GM19035 (cell line): ENCODE data around the gene SPTBN4.
"Not testable (repeated sequence)": the region's sequence is repeated elsewhere in the genome, so short reads cannot be mapped to it uniquely, and the experiment has no call there.

Source experiments
- ATAC-seq: cut with Tn5 transposase; IDR thresholded peaks from one replicate; pipeline ENCODE4 v1.9.1; 2021; ENCODE audit not compliant: unreplicated experiment

SPTBN4 gene

GRCh38 chr19:40585241-40585981, 118.6 kb downstream of the SPTBN4 start:
- ATAC-seq = no peak

- no peak for ATAC-seq
Observed at GRCh38 chr19:40585982-40586422, 119.2 kb downstream of the SPTBN4 start.

- ATAC-seq = no peak
Observed at GRCh38 chr19:40586611-40587010, 119.8 kb downstream of the SPTBN4 start.

GRCh38 chr19:40588110-40588854, 121.5 kb downstream of the SPTBN4 start:
- no peak for ATAC-seq

- no peak for ATAC-seq
Observed at GRCh38 chr19:40588926-40589569, 122.2 kb downstream of the SPTBN4 start.

- ATAC-seq = no peak
Observed at GRCh38 chr19:40589591-40590429, 123.0 kb downstream of the SPTBN4 start.

- no peak for ATAC-seq
Observed at GRCh38 chr19:40590464-40591265, 123.9 kb downstream of the SPTBN4 start.

- not testable (repeated sequence) for ATAC-seq
Observed at GRCh38 chr19:40591724-40592123, 124.9 kb downstream of the SPTBN4 start.

GRCh38 chr19:40592170-40592569, 125.4 kb downstream of the SPTBN4 start:
- no peak for ATAC-seq

- ATAC-seq = no peak
Observed at GRCh38 chr19:40594255-40594654, 127.5 kb downstream of the SPTBN4 start.

GRCh38 chr19:40594657-40595091, 127.9 kb downstream of the SPTBN4 start:
- ATAC-seq = no peak

- no peak for ATAC-seq
Observed at GRCh38 chr19:40596608-40597328, 130.0 kb downstream of the SPTBN4 start.

- no peak for ATAC-seq
Observed at GRCh38 chr19:40597329-40597838, 130.6 kb downstream of the SPTBN4 start.

- no peak for ATAC-seq
Observed at GRCh38 chr19:40598121-40598917, 131.5 kb downstream of the SPTBN4 start.

GRCh38 chr19:40598918-40599307, 132.1 kb downstream of the SPTBN4 start:
- no peak for ATAC-seq

- no peak for ATAC-seq
Observed at GRCh38 chr19:40599331-40599901, 132.6 kb downstream of the SPTBN4 start.

GRCh38 chr19:40599902-40600569, 133.2 kb downstream of the SPTBN4 start:
- no peak for ATAC-seq
